Ovary (tissue), 3 donors: ENCODE results near the gene HIVEP3.

Source experiments
- POLR2A ChIP-seq: fragments of 450-650 bp; IDR thresholded peaks from one replicate; pipeline ENCODE4 v1.6.1; 2017; ENCODE audit warnings: antibody characterized with exemption, mild to moderate bottlenecking, moderate library complexity
- TF ChIP-seq, protein P1 (sequence below), 3 donors: fragments of 450-650 bp in 2 of 3; fragments of 200-600 bp in 1 of 3; IDR thresholded peaks; one replicate each; pipeline versions ENCODE4 v1.5.1 to v1.8.0; 2016 to 2022; ENCODE audit warnings: antibody characterized with exemption in 3 of 3, mild to moderate bottlenecking in 1 of 3
- donor health status: DM: no; HTN: no; CAD: no.

DNA sequence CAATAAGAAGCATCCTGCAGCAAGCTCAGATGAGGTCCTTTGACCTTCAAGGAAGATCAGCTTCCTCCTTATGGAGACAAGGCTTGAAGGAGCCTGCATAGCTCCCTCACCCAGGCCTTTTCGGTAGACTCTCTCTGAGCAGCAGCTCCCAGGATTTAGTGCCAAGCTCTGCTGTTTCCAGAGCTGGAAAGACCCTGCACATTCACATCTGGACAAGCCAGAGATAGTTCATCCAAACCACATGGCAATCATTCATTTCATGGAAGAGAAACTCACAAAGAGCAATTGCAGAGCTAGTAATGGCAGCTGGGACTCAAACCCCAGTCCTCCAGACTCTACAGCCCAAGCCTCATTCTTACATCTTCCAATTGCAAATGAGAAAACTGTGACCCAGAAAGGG, 357.8 kb downstream of the HIVEP3 start:
- no peak for TF ChIP-seq POLR2A
- TF ChIP-seq, protein P1, sequence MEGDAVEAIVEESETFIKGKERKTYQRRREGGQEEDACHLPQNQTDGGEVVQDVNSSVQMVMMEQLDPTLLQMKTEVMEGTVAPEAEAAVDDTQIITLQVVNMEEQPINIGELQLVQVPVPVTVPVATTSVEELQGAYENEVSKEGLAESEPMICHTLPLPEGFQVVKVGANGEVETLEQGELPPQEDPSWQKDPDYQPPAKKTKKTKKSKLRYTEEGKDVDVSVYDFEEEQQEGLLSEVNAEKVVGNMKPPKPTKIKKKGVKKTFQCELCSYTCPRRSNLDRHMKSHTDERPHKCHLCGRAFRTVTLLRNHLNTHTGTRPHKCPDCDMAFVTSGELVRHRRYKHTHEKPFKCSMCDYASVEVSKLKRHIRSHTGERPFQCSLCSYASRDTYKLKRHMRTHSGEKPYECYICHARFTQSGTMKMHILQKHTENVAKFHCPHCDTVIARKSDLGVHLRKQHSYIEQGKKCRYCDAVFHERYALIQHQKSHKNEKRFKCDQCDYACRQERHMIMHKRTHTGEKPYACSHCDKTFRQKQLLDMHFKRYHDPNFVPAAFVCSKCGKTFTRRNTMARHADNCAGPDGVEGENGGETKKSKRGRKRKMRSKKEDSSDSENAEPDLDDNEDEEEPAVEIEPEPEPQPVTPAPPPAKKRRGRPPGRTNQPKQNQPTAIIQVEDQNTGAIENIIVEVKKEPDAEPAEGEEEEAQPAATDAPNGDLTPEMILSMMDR (IDR thresholded peaks at IDR 0.05) = no peak
